Mammary epithelial cell (primary cell): ENCODE results near the gene C4orf50.

Experiments
- CTCF ChIP-seq, 2 donors: IDR thresholded peaks in 1 of 2; conservative IDR thresholded peaks in 1 of 2; 2 replicates each; pipeline ENCODE4 v1.5.1; 2011 to 2012; ENCODE audit warnings: inconsistent platforms in 2 of 2, low read length in 2 of 2, mild to moderate bottlenecking in 2 of 2, control low read depth in 1 of 2, low read depth in 1 of 2; ENCODE audit not compliant: insufficient read depth in 1 of 2; ENCODE audit errors: extremely low read depth in 1 of 2
- EZH2 ChIP-seq: IDR thresholded peaks from 2 replicates; pipeline ENCODE4 v1.6.1; 2012; ENCODE audit warnings: low read length, inconsistent platforms, borderline replicate concordance

GRCh38 chr4:5881340-5881739 lies 136.9 kb downstream of the C4orf50 start:
- no peak for TF ChIP-seq CTCF (conservative IDR thresholded peaks at IDR 0.05 in 1 of 2, IDR thresholded peaks at IDR 0.05 in 1 of 2; ENCODE audit: extremely low read depth in 1 of 2, insufficient read depth in 1 of 2, low read depth in 1 of 2, low read length in 2 of 2)
- no peak for TF ChIP-seq EZH2
